A549 (cell line): Measurements from ENCODE around the gene NUDT5.

Experiments used
- EHMT2 ChIP-seq: fragments of 200-600 bp; sonication (generic); IDR thresholded peaks from 2 replicates; pipeline ENCODE4 v1.6.1; 2016; ENCODE audit warnings: antibody characterized with exemption, low read depth, mild to moderate bottlenecking, moderate library complexity
- EP300 ChIP-seq, 2 experiments: fragments of >200 bp; sonication (Bioruptor Twin); formaldehyde crosslinking; IDR thresholded peaks; 2 replicates in 1 of 2; 3 replicates in 1 of 2; pipeline ENCODE4 v1.6.1; 2016 to 2017
- POLR2A ChIP-seq: IDR thresholded peaks from 2 replicates; pipeline ENCODE4 v1.6.1; 2012; ENCODE audit warnings: mild to moderate bottlenecking, low read length
- POLR2AphosphoS2 ChIP-seq: conservative IDR thresholded peaks from 2 replicates; pipeline ENCODE4 v1.6.1; 2012; ENCODE audit warnings: low read length, improper control_type of control experiment, inconsistent platforms
- TF ChIP-seq, protein P1 (sequence below): fragments of 450-650 bp; IDR thresholded peaks from 2 replicates; pipeline ENCODE4 v1.6.1; 2014; ENCODE audit warnings: antibody characterized with exemption
- TF ChIP-seq, protein P2 (sequence below): fragments of >200 bp; sonication (Bioruptor Twin); formaldehyde crosslinking; IDR thresholded peaks from 3 replicates; pipeline ENCODE4 v1.5.1; 2016

DNA sequence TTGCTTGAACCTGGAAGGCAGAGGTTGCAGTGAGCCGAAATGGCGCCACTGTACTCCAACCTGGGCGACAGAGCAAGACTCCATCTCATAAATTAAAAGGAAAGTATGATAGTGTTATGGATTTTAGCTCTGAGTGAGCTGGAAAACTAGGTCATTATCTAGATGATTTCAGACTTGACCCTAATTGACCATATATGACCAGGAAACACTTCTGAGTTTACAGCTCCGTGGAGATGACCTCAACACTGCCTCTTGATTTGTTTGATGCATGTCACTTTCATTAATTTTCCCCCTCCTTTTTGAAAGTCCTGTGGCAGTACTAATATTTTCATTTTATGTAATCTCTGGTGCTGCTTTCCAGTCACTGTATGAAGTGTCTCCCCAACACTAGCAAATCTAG, 74.0 kb downstream of the NUDT5 start:
- TF ChIP-seq POLR2AphosphoS2 (no peak), POLR2A (no peak), EP300 (IDR thresholded peaks at IDR 0.05) (no peak), EHMT2 (no peak)
- TF ChIP-seq, protein P1, sequence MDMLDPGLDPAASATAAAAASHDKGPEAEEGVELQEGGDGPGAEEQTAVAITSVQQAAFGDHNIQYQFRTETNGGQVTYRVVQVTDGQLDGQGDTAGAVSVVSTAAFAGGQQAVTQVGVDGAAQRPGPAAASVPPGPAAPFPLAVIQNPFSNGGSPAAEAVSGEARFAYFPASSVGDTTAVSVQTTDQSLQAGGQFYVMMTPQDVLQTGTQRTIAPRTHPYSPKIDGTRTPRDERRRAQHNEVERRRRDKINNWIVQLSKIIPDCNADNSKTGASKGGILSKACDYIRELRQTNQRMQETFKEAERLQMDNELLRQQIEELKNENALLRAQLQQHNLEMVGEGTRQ = no peak
- TF ChIP-seq, protein P2, sequence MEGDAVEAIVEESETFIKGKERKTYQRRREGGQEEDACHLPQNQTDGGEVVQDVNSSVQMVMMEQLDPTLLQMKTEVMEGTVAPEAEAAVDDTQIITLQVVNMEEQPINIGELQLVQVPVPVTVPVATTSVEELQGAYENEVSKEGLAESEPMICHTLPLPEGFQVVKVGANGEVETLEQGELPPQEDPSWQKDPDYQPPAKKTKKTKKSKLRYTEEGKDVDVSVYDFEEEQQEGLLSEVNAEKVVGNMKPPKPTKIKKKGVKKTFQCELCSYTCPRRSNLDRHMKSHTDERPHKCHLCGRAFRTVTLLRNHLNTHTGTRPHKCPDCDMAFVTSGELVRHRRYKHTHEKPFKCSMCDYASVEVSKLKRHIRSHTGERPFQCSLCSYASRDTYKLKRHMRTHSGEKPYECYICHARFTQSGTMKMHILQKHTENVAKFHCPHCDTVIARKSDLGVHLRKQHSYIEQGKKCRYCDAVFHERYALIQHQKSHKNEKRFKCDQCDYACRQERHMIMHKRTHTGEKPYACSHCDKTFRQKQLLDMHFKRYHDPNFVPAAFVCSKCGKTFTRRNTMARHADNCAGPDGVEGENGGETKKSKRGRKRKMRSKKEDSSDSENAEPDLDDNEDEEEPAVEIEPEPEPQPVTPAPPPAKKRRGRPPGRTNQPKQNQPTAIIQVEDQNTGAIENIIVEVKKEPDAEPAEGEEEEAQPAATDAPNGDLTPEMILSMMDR = no peak
